HG03439 (cell line): Measurements from ENCODE around the gene CLEC2D.
"Not testable (repeated sequence)": the region's sequence is repeated elsewhere in the genome, so short reads cannot be mapped to it uniquely, and the experiment has no call there.

Source experiments
- ATAC-seq: cut with Tn5 transposase; IDR thresholded peaks from one replicate; pipeline ENCODE4 v1.9.1; 2021; ENCODE audit warnings: mild to moderate bottlenecking, moderate library complexity; ENCODE audit not compliant: unreplicated experiment

Gene CLEC2D

DNA sequence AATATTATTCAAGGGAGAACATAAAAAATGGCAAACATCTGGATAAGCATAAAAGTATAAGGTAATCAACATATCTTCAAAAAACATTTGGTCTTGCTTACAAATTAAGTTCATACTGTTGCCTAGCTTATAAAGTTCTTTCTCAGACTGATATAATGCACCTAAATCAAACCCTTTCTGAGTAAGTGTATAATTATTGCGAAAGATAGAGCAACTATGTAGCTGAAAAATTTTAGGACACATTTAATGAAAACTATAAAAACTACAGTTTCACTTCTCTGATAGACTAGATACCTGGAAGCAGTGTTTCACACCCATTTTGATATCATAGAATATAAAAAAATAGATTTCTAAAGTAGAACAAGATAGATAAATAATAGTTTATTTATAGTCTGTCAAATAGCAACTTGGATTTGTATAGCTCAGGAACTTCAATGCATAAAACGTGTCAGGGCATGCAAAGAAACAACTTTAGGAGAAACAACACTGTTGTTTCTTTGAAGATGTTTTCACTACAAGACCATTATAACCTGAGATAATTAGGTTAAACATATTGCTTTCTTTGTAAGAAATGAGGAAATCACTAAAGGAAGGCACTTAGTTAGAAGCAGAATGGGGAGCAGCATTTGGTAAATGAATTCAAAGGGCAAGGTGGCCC is 55.8 kb downstream of the CLEC2D start:
- ATAC-seq, result no peak

GRCh38 chr12:9727813-9728212 is 58.3 kb downstream of the CLEC2D start:
- no peak for ATAC-seq

- ATAC-seq, result no peak
Measured at GRCh38 chr12:9729082-9729481, 59.6 kb downstream of the CLEC2D start.

- ATAC-seq, result no peak
Measured at GRCh38 chr12:9730011-9730410, 60.5 kb downstream of the CLEC2D start.

- no peak for ATAC-seq
Measured at GRCh38 chr12:9730591-9730990, 61.1 kb downstream of the CLEC2D start.

DNA sequence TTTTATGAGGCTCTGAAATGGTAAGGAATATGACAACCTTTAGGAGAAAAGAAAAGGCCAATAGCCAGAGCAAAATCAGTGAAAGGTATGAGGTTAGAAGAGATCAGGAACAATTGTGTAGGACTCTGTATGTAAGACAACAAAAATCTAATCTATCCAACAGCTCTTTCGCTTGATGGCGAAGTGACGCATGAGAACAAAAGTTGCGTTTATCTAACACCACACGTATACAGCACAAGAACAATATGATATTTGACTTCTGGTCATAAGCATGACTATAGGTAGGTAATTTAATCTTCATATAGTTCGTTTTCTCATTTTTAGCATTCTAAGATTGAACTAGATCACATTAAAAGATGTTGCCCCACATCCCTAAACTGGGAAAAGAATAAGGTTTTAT is 61.9 kb downstream of the CLEC2D start:
- no peak for ATAC-seq

- peak; percentile 31 for ATAC-seq
Measured at GRCh38 chr12:9731797-9732196, 62.3 kb downstream of the CLEC2D start.

DNA sequence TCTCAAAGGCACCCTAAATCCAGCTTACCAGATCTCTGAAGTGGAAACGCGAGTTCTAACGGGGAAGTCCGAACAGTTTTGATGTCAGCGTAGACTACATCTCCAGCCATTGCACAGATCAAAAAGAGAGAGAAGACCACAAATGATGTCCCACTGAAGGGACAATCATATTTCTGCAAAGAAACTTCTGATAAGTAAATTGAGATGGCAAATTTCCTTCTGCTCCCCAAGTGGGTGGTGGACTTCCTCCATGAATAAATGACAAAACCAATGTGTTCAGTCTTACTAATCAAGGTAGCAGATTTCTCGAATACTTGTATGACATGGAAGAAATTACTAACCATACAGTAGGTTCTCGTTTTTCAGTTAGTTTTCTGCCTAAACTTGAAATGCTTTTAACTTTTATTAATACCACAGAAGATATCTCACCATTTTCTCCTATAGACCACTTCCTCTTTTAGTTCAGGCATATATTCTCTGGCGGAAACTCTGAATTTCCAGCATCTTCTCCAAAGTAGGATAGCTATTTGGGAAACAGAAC is 63.5 kb downstream of the CLEC2D start, which contains the start of gene CLECL1:
Gene CLECL1 (minus strand): TSS at position 177 of the 541 bp plus-strand sequence.
- peak; percentile 33 for ATAC-seq

- ATAC-seq, result no peak
Measured at GRCh38 chr12:9735601-9736000, 66.1 kb downstream of the CLEC2D start.

- no peak for ATAC-seq
Measured at GRCh38 chr12:9736936-9737705, 67.6 kb downstream of the CLEC2D start.

DNA sequence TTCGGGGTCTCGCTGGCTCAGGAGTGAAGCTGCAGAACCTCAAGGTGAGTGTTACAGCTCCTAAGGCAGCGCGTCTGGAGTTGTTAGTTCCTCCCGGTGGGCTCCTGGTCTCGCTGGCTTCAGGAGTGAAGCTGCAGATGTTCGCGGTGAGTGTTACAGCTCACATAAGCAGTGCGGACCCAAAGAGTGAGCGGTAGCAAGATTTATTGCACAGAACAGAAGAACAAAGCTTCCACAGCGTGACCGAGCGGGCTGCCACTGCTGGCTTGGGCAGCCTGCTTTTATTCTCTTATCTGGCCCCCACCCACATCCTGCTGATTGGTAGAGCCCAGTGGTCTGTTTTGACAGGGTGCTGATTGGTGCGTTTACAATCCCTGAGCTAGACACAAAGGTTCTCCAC is 69.4 kb downstream of the CLEC2D start:
- not testable (repeated sequence) for ATAC-seq

DNA sequence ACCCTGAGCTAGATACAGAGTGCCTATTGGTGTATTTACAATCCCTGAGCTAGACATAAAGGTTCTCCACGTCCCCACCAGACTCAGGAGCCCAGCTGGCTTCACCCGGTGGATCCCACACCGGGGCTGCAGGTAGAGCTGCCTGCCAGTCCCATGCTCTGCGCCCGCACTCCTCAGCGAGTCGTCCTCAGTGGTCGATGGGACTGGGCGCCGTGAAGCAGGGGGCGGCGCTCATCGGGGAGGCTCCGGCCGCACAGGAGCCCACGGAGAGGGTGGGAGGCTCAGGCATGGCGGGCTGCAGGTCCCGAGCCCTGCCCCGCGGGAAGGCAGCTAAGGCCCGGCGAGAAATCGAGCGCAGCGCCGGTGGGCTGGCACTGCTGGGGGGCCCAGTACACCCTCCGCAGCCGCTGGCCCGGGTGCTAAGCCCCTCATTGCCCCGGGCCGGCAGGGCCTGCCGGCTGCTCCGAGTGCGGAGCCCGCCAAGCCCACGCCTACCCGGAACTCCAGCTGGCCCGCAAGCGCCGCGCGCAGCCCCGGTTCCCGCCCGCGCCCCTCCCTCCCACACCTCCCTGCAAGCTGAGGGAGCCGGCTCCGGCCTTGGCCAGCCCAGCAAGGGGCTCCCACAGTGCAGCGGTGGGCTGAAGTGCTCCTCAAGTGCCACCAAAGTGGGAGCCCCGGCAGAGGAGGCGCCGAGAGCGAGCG is 70.0 kb downstream of the CLEC2D start:
- not testable (repeated sequence) for ATAC-seq

- no peak for ATAC-seq
Measured at GRCh38 chr12:9740106-9740750, 70.7 kb downstream of the CLEC2D start.

- ATAC-seq, result peak; percentile 85
Measured at GRCh38 chr12:9741726-9742125, 72.2 kb downstream of the CLEC2D start.

GRCh38 chr12:9742661-9743060 is 73.1 kb downstream of the CLEC2D start:
- peak; percentile 41 for ATAC-seq

DNA sequence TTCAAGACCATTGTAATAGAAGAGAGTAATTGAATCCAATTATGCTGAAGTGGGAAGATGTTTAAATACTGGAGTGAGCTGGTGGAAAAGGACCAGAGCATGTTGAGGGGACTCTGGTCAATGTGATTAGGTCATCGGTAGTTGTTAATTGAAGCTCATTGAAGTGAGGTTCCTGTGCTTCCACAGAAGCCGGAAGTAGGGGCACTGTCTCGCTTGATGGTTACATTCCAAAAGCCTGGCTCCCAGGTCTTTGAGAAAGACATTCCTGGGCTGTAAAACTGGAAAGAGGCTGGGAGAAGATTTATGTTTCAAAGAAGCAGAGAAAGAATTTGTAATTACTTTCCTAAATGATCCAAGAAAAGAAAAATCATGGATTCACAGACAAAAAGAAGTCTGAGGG is 75.7 kb downstream of the CLEC2D start:
- no peak for ATAC-seq
